Ascending aorta (tissue), 2 donors: ENCODE data around the gene TRIM10. TPM values are rescaled to one million over a fixed set of nuclear protein-coding genes. Genes with fewer than 3 reads are reported as not detected.

Source experiments
- DNase-seq, 2 donors: peaks; one replicate each; pipeline ENCODE4 v3.0.0-alpha.2; 2019; ENCODE audit warnings: low spot score in 2 of 2
- H3K27ac ChIP-seq, 2 donors: fragments of 200-600 bp; sonication (generic); one replicate each; pipeline ENCODE4 v1.5.1; 2016 to 2017; ENCODE audit warnings: mild to moderate bottlenecking in 1 of 2
- H3K27me3 ChIP-seq: fragments of 200-600 bp; sonication (generic); one replicate; pipeline ENCODE4 v1.5.1; 2017
- H3K36me3 ChIP-seq, 2 donors: fragments of 200-600 bp; sonication (generic); one replicate each; pipeline ENCODE4 v1.5.1; 2016
- H3K4me1 ChIP-seq, 2 donors: fragments of 200-600 bp; sonication (generic); one replicate each; pipeline ENCODE4 v1.5.1; 2016 to 2017; ENCODE audit warnings: mild to moderate bottlenecking in 1 of 2
- H3K4me3 ChIP-seq, 2 donors: fragments of 200-600 bp; sonication (generic); one replicate each; pipeline ENCODE4 v1.5.1; 2016 to 2017; ENCODE audit warnings: mild to moderate bottlenecking in 1 of 2
- H3K9me3 ChIP-seq, 2 donors: fragments of 200-600 bp; sonication (generic); one replicate each; pipeline ENCODE4 v1.5.1; 2016
- intact Hi-C: fragments of 100-400 bp; cut with DNase I; formaldehyde crosslinking; loops from one replicate; pipeline ENCODE4 v1.15.1; 2023
- total RNA-seq: library from RNA; depleted of rRNA; stranded (reverse); fragments of >200 nt; gene quantifications from one replicate; pipeline ENCODE4 v1.1.0, GENCODE V29; 2016
- TF ChIP-seq, protein P1 (sequence below), 3 experiments: fragments of 200-600 bp in 2 of 3; fragments of 450-650 bp in 1 of 3; sonication (generic) in 2 of 3; IDR thresholded peaks; one replicate each; pipeline ENCODE4 v1.5.1; 2016 to 2019; ENCODE audit warnings: antibody characterized with exemption in 3 of 3, mild to moderate bottlenecking in 1 of 3, moderate library complexity in 1 of 3

Gene TRIM10
- total RNA-seq, 1 donor from 2014 or later, result not detected

DNA sequence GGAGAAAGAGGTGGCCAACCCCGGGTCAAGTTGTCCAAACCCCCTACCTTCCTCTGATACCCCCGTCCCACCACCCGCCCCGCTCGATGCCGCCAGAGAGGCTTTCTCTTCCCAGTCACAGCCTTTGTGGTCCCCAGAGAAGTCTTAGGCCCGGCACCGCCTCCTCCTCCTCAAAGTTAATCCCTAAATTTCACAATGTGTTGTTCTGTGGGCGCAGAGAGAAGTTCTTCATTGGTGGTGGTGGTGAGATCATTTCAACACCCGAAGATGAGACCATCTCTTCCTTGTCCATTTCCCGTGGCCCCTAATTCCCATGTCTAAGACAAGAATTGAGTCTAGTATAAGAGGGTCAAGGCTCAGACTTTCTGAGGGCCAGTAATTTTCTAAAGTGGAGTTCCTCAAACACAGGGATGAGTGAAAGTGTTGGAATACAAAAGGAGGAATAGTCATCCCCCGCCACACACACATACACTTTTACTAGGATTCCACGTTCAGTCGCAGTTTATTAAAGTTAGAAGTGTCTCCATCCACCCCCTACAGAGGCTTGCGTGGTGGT lies 58.5 kb downstream of the TRIM10 start:
- TF ChIP-seq, protein P1, sequence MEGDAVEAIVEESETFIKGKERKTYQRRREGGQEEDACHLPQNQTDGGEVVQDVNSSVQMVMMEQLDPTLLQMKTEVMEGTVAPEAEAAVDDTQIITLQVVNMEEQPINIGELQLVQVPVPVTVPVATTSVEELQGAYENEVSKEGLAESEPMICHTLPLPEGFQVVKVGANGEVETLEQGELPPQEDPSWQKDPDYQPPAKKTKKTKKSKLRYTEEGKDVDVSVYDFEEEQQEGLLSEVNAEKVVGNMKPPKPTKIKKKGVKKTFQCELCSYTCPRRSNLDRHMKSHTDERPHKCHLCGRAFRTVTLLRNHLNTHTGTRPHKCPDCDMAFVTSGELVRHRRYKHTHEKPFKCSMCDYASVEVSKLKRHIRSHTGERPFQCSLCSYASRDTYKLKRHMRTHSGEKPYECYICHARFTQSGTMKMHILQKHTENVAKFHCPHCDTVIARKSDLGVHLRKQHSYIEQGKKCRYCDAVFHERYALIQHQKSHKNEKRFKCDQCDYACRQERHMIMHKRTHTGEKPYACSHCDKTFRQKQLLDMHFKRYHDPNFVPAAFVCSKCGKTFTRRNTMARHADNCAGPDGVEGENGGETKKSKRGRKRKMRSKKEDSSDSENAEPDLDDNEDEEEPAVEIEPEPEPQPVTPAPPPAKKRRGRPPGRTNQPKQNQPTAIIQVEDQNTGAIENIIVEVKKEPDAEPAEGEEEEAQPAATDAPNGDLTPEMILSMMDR (IDR thresholded peaks at IDR 0.05), result no peak
- peaks cover 16% of the 10 kb centered on the region for H3K27me3 ChIP-seq
- H3K27ac ChIP-seq, result peak overlapping the region; percentile 60
- peaks cover 7 to 18% of the 10 kb centered on the region in 2 donors for H3K4me1 ChIP-seq
- no peaks in the 10 kb centered on the region for H3K9me3 ChIP-seq
- peak in 1 of 2 donors; percentile 77 for DNase-seq
- no peaks in the 10 kb centered on the region for H3K36me3 ChIP-seq
- intact Hi-C loops, result loop anchor here (2.0 kb wide), 4 partner anchors 42 to 294 kb away; partner anchors contain the start of genes POLR1H and TRIM26
- H3K4me3 ChIP-seq, result peak overlapping the region; percentile 49 to 58

Other genes starting within 250 kb of the TRIM10 start
- gene HLA-A, start 218.7 kb downstream of the TRIM10 start, total RNA-seq, result 1,099 TPM
- gene POLR1H, start 99.9 kb downstream of the TRIM10 start, total RNA-seq, result 36.9 TPM
- gene PPP1R11, start 94.0 kb downstream of the TRIM10 start, total RNA-seq, result 7.1 TPM
- not detected for gene RNF39, start 85.4 kb downstream of the TRIM10 start, total RNA-seq
- not detected for gene TRIM31, start 48.1 kb downstream of the TRIM10 start, total RNA-seq
- not detected for gene TRIM40, start 25.1 kb downstream of the TRIM10 start, total RNA-seq
- gene TRIM15, start 2.3 kb upstream of the TRIM10 start, total RNA-seq, result not detected
- 38.6 TPM for gene TRIM26, start 52.2 kb upstream of the TRIM10 start, total RNA-seq
- 2.8 TPM for gene TRIM39, start 165.7 kb upstream of the TRIM10 start, total RNA-seq
- 262 TPM for gene RPP21, start 183.9 kb upstream of the TRIM10 start, total RNA-seq